ENCODE data around the gene LYRM7. TPM values are rescaled to one million over a fixed set of nuclear protein-coding genes. Genes with fewer than 3 reads are reported as not detected.

The LYRM7 gene
- total RNA-seq, 1 experiment from 2014 or later: 5.0 TPM

- Histone ChIP-seq H3K79me2 (ENCODE audit: low read length) (peaks cover 48% of the 10 kb centered on the region), H2AFZ (ENCODE audit: low read length) (peak within 1 kb of the TSS; percentile 69), H4K20me1 (ENCODE audit: low read length) (peaks cover 6% of the 10 kb centered on the region; the same call in 1 of the 2 replicates), H3K27me3 (ENCODE audit: low read length) (no peaks in the 10 kb centered on the region), H3K9me3 (ENCODE audit: low read length) (no peaks in the 10 kb centered on the region), H3K4me1 (ENCODE audit: insufficient read depth, low read length) (peaks cover 16% of the 10 kb centered on the region; the same call in 1 of the 2 replicates), H3K27ac (ENCODE audit: low read length) (peak within 1 kb of the TSS; percentile 65), H3K9ac (ENCODE audit: low read length) (peak within 1 kb of the TSS; percentile 98), H3K4me2 (ENCODE audit: low read length) (peak within 1 kb of the TSS; percentile 95), H3K4me3 (ENCODE audit: low read length) (peak within 1 kb of the TSS; percentile 98), H3K9me2 (replicated peaks; ENCODE audit: low read length) (no peaks in the 10 kb centered on the region), H3K36me3 (ENCODE audit: low read depth, low read length) (peaks cover 22% of the 10 kb centered on the region), H3F3A (ENCODE audit: low read length, unreplicated experiment) (no peaks in the 10 kb centered on the region)
- peak; percentile 90 for ATAC-seq
- POLR2A ChIA-PET (ENCODE audit: unreplicated experiment): interaction anchor here (0.6 kb wide), 1 partner anchor 451 kb away, joined by 5 read pairs; no protein-coding TSS in a partner anchor
- TF ChIP-seq CTCF (conservative IDR thresholded peaks at IDR 0.05; ENCODE audit: low read depth, low read length) (0 out of 2 replicates have a peak, but pooled peaks have one; percentile 22), EZH2 (IDR thresholded peaks at IDR 0.05; ENCODE audit: low read length, unreplicated experiment) (no peak)
- CTCF ChIA-PET: interaction anchor here (0.6 kb wide), 1 partner anchor 103 kb away, joined by 9 read pairs; no protein-coding TSS in a partner anchor
- intact Hi-C loops (cut with micrococcal nuclease): loop anchor here (1.0 to 10.0 kb wide), 4 partner anchors 98 to 252 kb away; no protein-coding TSS in a partner anchor
- no TSS peak for BruUV-seq (replicated peaks)
- peak; percentile 92 for DNase-seq
These were observed 5.5 kb upstream of the LYRM7 start, which contains the start of gene HINT1 for GRCh38 chr5:131165119-131165727. Gene HINT1, minus strand, starts transcription at chr5:131165256. Its CDS starts 51 bp downstream, at chr5:131165205.

GRCh38 chr5:131167615-131168014, 3.1 kb upstream of the LYRM7 start:
- Histone ChIP-seq H3K4me2 (ENCODE audit: low read length) (no peak overlapping the region), H3K36me3 (ENCODE audit: low read depth, low read length) (0 out of 2 replicates have a peak, but pooled peaks cover under 1% of the 10 kb centered on the region), H3K9me2 (replicated peaks; ENCODE audit: low read length) (no peaks in the 10 kb centered on the region), H3K4me1 (ENCODE audit: insufficient read depth, low read length) (peaks cover 18% of the 10 kb centered on the region; the same call in 1 of the 2 replicates), H3F3A (ENCODE audit: low read length, unreplicated experiment) (no peaks in the 10 kb centered on the region), H3K9ac (ENCODE audit: low read length) (no peak overlapping the region), H3K79me2 (ENCODE audit: low read length) (peaks cover 42% of the 10 kb centered on the region), H3K27me3 (ENCODE audit: low read length) (no peaks in the 10 kb centered on the region), H3K27ac (ENCODE audit: low read length) (no peak overlapping the region), H3K9me3 (ENCODE audit: low read length) (no peaks in the 10 kb centered on the region), H4K20me1 (ENCODE audit: low read length) (peaks cover 6% of the 10 kb centered on the region; the same call in 1 of the 2 replicates), H3K4me3 (ENCODE audit: low read length) (no peak overlapping the region), H2AFZ (ENCODE audit: low read length) (no peak overlapping the region)
- no peak for TF ChIP-seq CTCF (conservative IDR thresholded peaks at IDR 0.05; ENCODE audit: low read depth, low read length)
- TF ChIP-seq EZH2phosphoT487 (IDR thresholded peaks at IDR 0.05; ENCODE audit: borderline replicate concordance, low read length): no peak
- no peak for TF ChIP-seq EZH2 (IDR thresholded peaks at IDR 0.05; ENCODE audit: low read length, unreplicated experiment)
- BruUV-seq (replicated peaks): no TSS peak
- CTCF ChIA-PET: no interaction called here
- POLR2A ChIA-PET (ENCODE audit: unreplicated experiment): no interaction called here
- intact Hi-C loops (cut with micrococcal nuclease): loop anchor here (5.0 to 10.0 kb wide), 2 partner anchors 160 to 217 kb away; no protein-coding TSS in a partner anchor
- no peak for DNase-seq
- ATAC-seq: no peak

Data from PC-3 (cell line).